NB4 (cell line): Measurements from ENCODE around the gene KLHDC8B.

ENCODE experiments used
- CTCF ChIP-seq: IDR thresholded peaks from one replicate; pipeline ENCODE4 v1.5.1; 2012; ENCODE audit warnings: low read depth, low read length
- POLR2A ChIP-seq: IDR thresholded peaks from 2 replicates; pipeline ENCODE4 v1.6.1; 2011; ENCODE audit warnings: mild to moderate bottlenecking; ENCODE audit not compliant: insufficient read length; ENCODE audit errors: extremely low read depth
- TF ChIP-seq, protein P1 (sequence below): IDR thresholded peaks from 2 replicates; pipeline ENCODE4 v1.6.1; 2011; ENCODE audit warnings: low read depth, low read length

DNA sequence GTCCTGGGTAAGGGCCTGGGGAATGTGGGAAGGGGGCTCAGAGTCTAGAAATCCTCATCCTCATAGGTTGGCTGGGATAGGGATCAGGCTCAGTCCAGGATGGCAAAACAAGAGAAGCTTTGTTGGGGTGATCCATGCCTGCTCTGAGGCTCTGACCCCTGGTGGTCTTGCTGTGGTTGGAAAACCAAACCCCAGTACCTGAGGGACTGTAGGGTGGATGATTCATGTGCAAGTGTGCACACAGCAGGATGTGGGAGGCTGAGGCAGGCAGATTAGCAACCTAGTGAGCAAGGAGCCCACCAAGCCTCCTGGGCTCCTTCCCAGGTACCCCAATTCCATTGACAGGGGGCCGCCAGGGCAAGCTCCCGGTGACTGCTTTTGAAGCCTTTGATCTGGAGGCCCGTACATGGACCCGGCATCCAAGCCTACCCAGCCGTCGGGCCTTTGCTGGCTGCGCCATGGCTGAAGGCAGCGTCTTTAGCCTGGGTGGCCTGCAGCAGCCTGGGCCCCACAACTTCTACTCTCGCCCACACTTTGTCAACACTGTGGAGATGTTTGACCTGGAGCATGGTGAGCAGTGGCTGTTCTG, 3.1 kb downstream of the KLHDC8B start:
- TF ChIP-seq POLR2A (no peak), CTCF (no peak)
- TF ChIP-seq, protein P1, sequence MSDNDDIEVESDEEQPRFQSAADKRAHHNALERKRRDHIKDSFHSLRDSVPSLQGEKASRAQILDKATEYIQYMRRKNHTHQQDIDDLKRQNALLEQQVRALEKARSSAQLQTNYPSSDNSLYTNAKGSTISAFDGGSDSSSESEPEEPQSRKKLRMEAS = no peak
